HG03108 (cell line): Measurements from ENCODE around the gene TRIM43B.
"Not testable (repeated sequence)": the region's sequence is repeated elsewhere in the genome, so short reads cannot be mapped to it uniquely, and the experiment has no call there.

Experiments
- ATAC-seq: cut with Tn5 transposase; IDR thresholded peaks from one replicate; pipeline ENCODE4 v1.9.1; 2021; ENCODE audit warnings: moderate library complexity; ENCODE audit not compliant: unreplicated experiment

TRIM43B gene

DNA sequence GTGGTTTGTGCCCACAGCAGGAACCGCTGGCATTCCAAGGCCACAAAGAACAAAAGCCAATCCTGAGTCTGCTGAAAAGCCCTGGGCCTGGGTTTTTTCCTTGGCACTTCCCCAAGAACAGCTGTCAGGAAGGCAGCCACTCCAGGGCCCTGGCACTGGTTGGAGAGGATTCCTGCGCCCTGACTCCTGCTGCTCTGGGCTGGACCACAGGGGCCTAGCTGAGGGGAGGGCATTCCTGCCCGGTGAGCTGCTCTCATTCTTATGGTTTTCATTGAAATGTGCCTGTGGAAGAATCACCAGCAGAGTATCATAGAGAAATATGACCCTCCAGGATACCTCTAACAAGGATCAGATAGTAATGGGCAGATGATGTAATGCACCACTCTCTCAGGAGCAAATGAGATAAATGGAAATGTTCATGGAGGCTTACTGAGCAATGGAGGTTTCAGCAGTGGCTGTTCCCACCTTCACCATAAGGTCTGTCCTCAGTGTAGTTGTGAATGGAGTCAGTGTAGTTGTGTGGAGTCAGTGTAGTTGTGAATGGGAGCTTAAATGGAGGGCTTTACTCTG is 50.0 kb downstream of the TRIM43B start:
- ATAC-seq = not testable (repeated sequence)

DNA sequence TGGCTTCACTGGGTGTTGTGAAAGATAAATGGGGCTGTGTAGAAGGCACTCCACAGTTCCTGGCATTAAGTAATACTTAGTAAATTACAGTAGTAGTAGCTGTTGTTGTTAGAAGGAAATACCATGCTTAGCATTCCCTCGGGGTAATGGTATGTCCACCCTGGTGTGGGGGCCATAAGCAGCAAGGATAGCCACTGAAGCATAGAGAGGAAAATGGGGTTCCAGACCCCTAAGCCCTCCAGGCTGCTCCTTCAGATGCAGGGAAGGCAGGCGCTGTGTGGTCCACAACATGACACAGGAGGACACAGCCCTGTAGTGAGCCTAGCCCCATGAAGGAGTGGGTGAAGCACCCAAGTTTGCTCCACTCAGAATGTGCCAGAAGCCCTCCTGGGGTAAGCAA is 50.6 kb downstream of the TRIM43B start:
- ATAC-seq = not testable (repeated sequence)

DNA sequence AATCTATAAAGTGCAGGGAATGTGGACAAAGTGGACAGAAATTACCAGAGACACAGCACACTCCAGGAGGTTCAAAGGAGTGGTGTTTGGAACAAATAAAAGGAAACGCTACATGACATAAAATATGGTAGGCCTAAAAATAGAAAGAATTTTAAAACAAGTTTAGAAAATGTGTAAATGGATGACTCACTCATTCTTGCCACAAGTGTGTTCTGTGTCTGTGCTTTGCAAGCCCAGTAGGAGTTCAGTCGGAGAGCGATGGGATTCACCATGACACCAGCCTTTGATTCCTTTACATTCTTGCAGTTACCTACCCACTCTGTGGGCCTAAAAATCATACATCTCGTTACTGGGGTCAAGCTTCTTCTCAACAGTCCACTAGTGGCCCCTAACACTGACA is 51.2 kb downstream of the TRIM43B start:
- not testable (repeated sequence) for ATAC-seq

DNA sequence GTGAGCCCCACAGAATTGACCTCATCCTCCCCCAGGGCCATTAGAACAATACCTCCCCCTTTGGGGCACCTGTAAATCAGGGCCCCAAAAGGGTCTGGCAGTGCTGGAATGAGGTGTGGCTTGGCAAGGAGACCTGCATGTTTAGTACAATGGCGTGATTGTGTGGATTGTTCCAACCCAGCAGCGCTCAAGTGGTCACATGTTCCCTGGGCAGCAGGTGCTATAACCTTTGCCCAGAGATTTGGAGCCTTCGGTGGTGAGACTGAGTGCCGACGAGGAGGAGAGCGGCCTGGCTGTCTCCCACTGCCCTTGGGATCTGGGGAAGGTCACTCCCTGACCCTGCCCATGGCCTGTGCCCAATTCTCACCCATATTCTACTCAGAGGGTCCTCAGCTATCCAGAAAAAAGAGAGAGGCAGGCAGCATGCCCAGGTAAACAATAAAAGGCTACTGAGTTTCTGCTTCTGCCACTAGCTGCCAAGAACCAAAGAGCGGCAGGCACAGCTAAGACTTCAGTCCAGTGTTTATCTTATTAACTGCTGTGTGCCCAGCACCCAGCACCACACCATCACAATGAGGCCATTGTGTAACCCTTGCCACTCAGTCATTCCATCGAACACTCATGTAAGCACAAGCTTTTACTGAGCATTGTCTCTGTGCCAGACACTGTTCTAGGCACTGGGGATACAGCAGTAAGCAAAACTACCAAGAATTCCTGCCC is 54.6 kb downstream of the TRIM43B start:
- ATAC-seq = not testable (repeated sequence)

DNA sequence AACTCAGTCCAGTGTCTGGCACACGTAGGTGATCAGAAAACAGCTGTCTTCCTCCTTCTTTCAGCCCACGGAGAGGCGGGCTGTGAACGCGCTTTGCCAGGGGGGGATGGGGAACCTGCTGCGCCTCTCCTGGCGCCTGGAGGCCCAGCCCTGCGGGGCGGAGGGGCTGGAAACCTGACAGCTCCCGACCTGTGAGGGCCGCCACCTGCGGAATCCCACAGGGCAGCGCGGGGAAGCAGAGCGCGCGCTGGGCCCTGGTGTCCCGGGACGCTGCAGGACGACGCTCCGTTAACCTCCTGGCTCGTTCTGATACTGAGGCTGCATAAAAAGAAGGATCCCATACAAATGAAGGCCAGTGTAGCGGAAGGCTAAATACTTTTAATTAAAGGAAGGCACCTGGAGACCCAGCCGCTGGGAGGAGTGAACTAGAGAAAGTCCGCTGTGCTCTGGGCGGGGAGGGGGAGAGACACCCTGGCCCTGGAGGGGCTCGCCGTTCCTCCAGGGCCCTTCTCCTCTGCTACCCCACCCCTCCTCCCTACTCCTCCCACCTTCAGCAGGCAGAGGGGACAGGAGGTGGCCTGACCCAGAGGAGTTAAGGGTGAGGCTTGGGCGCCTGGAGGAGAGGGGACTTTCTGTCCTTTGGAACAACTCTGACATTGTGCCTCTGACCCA is 57.2 kb downstream of the TRIM43B start:
- ATAC-seq = not testable (repeated sequence)
